T-helper 22 cell (primary cell): ENCODE measurements around the gene RBMS2.

ENCODE experiments used
- DNase-seq: peaks from one replicate; pipeline ENCODE4 v3.0.0-alpha.2; 2020; ENCODE audit warnings: low read depth

Gene RBMS2

DNA sequence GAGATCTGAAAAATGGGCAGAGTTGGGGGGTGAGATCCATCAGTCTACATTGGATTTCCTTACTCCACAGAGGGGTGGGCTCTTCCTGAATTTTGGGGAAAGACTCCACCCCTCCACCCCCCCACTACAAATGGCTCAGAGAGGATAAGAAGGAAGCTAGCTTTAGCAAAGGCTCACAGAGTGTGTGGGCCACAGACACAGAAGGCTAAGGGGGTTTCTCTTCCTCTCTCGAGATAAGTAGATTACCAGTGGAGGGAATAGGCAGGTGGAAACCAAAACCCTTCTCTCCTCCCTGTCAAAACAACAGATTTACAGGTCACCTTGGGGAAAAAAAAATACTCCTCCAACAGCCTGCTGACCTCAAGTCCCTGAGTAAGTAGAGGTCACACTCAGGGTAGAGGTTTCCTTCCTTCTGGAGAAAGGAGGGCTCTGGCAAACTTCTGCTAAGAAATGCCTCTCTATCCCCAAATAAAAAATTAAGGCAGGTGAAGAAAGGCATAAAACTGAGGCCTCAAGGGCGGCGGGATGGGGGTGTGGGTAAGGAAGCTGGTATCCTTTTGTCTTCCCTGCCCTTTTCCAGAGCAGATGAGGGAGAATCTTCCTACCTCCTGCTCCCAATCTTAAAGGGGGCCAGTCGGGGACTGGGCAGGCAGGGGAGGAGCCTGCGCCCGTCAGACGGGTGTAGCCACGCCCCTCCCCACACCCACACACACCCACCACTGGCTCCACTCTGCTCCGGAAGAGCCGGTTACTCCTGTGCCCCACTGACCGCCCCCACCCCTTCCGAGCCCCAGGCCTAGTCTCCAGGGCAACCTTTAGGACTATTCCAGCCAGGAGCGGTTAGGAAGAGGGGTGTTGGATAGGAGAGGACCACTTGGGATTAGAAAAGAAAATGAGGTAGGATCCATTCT, 110.4 kb downstream of the RBMS2 start:
- peak; percentile 39 for DNase-seq

DNA sequence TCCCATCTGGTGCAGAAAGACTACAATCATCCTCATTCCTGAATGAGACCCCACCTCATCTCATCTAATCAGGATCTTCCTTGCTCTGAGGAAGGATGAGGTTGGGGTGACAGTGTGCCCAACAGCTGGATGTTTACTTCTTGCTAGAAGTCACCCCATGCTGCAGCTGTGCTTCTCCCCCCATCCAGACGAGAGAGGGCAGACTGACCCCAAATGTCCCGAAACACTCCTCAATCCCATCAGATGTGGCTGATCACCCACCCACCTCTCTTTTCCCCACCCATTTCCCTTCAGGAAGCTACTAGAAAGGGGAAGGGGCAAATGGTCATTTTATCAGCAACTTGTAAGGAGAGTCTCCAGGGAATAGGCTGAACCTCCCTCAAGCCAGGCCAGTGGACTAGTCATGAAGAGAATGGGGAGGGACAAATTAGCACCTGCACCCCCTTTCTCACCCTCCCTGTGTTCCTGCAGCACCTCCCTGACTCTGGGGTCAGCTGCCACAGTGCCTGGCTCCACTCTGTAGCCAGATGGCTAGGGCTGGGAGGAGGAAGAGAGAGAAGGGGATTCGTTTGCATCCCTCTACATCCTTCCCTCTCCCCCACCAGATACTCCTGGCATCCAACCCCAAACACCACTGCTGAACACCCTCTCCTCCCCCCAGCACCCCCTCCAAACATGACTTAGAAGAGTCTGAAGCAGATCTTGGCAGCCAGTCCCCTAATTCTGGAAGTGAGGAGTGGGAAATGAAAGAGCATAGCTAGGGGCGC, 111.3 kb downstream of the RBMS2 start:
- DNase-seq = no peak

DNA sequence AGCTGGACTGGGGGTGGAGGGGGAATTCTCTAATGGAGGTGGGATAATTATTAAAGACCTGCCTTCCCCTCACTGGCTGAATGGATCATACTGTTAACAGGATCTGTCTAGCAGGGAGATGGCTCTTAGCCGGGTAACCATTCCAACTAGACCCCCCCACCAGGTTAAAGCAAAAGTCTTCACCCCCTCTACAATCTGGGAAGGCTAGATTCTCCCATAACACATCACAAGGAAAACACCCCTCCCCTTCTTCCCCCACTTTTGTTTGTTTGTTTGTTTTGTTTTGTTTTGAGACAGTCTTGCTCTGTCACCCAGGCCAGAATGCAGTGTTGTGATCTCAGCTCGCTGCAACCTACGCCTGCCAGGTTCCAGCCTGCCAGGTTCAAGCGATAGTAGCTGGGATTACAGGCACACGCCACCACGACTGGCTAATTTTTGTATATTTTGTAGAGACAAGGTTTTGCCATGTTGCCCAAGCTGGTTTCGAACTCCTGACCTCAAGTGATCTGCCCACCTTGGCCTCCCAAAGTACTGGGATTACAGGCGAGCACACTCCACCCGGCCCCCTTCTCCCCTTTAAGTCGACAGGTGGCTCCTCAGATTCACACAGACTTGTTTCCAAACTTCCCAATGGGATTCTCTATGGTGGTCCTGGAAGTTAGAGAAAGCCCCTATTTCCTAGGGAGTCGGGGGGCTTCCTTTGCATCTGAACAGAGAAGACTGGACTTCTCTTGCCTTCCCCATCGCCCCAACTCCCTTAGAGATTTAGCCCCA, 112.0 kb downstream of the RBMS2 start:
- DNase-seq = no peak

DNA sequence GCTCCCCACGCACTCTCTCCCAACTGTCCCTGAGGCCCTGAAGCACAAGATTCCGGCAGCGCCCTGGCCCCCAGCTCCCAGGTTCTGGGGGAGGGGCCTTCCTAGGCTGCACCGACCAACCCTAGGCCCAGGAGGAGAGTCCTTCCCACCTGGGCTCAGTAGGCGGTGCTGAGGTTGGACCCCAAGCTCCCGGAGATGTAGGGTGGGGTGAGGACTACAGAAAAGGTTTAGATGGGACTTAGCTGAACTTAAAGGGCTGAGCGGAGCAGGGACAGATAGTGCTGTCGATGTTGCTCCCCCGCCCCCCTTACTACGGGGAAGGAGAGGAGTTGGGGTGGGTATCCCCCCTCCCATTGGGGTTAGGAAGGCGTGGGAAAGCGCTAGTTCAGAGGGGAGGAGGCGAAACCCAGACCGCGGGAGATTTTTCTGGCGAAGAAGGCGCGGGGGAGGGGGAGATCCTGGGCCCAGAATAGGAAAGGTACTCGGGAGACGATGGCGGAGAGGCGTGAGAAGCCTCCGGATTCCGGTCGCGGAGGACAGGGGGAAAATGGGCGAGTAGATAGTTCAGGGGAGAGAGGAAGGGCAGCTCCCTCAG, 112.7 kb downstream of the RBMS2 start:
- DNase-seq = peak; percentile 11

DNA sequence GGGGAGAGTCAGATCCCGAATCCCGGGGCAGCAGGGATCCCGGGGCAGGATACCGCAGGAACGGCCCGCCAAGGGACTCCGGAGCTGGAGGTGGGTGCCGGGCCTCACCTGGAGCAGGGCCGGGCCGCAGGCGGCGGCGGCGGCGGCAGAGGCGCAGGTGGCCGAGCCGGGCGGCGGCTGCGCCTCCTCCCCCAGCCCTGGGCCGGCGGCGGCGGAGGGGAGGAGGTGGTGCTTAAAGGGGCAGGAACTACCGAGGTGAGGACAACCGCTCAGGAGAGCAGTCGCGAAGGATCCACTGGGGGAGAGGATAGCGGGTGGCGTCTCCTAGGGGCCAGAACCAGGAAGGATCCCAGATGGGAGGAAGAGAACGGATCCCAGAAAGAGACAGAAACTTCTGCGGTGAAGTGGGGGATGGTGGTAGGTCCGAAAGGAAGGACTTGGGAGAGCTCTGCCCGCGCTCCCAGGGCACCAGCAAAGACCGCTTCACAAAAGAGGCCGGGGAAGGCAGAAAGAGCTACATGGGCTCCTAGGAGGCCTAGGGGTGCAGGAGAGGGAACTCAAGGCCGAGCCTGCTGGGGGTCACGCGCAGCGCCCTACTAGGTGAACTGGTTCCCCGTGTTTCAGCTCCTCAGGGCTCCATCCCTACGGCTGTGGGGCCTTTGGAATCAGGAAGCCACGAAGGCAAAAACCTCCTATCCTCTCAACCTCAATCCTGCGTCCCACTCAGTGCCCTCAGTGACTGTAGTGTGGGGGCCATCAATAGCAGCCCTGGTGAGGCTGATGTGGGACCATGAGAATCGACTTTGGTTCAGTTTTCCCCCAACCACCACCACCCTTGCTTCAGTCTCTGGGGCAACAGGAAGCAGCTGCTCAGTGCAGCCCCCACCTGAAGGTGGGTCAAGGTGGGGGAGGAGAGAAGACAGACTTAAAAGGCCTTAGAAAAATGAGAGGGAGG, 113.5 kb downstream of the RBMS2 start:
- peak; percentile 53 for DNase-seq

DNA sequence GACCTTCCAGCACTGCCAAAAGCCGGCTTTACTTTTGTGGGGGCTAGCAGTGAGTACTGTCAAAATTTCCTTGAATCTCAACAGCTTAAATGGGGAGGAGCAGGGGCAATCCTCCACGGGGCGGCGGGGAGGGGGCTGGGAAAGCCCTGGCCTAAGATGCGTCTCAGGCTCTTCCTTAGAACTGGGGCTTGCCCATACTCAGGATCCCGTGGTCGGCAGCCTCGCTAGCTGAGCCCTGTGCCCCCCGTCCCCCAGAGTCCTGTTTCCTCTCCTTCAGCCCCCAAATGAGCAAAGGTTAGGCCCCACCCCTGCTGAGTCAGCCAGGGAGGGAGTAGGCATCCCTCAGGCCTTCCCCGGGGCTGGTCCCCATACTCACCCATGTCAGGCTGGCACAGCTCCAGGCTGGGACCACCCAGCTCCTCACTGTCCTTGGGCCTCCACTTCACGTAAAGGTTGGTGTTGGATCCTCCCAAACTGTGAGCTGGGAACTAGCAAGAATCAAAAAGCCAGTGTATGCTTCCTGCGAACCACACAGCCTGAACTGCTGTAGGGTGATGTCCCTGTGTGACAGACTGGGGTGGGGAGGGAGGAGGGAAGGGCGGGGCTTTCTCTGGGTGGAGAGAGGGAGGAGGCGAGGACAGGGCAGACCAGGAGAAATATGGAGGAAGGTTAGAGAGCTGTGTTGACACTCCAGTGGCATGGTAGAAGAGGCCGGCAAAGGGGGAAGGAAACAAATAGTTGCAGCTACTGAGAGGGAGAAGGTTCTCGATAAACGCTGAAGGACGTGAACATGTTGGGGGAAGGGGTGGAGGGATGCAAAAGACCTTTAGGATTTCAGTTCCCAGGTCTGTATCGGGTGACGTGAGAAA, 114.4 kb downstream of the RBMS2 start:
- peak; percentile 82 for DNase-seq

DNA sequence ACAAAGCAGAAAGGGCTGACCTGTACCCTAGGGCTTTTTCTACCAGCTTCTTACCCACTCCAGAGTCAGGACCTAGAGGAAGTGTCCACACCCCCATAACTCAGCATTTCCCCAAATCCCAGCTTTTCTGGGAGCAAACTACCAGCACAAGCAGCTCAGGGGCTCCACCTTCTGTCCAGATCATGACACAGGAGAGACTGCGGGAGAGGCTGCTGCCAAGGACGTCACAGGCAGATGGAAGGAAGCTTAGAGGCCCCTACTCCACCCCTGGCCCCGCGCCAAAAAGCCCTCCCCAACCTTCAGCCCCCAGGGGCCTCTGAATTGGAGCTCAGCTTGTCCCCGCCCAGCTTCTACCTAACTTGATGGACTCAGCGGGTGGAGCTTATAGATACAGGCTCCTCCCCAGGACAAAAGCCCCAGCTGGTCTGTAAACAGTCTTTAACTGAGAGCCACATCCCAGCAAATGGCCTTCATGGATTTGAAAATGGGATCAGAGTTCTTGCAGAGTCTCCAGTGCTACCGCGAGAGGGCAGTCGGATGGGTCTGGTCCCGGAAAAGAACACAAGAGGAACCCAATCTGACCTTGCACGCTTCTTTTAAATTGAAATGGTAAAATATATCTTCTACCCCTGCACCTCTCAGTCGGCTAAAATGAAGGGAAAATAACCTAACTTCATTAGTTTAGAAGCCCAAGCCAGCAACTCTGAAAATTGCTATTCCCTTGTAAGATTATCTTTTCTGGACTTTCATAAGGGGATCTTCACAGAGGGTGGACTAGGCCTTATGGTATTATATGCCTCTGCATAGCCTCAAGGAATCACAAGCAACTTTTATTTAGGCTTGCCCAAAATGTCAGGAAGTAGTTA, 115.3 kb downstream of the RBMS2 start:
- peak; percentile 97 for DNase-seq

DNA sequence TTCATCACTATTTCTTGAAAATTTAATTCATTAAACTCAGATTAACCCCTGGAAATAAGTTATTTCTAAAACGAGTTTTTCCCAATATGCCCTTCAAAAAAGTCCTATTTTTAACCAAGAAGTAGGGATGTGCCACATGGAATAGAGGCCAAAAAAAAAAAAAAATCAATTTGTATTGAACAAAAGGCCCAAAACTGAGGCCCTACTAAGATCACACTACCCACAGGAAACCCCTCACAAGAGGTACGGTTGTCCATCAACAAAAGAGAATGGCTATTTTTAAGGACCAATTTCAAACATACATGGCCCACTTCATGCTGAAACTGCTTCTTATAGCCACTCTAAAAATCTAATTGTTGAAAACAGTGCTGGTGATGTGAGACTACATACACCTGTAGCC, 116.0 kb downstream of the RBMS2 start:
- no peak for DNase-seq

DNA sequence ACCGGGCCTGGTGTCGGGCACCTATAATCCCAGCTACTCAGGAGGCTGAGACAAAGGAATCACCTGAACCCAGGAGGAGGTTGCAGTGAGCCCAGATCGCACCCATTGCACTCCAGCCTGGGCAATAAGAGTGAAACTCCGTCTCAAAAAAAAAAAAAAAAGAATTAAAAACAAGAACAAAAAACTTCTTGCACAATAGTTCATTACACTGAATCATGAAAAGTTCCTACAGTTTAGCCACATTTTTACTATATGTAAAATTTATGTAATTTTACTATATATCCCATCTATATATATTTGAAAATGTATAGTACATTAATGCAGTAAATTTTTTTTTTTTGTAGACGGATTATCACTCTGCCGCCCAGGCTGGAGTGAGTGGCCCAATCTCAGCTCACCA, 119.6 kb downstream of the RBMS2 start:
- no peak for DNase-seq

DNA sequence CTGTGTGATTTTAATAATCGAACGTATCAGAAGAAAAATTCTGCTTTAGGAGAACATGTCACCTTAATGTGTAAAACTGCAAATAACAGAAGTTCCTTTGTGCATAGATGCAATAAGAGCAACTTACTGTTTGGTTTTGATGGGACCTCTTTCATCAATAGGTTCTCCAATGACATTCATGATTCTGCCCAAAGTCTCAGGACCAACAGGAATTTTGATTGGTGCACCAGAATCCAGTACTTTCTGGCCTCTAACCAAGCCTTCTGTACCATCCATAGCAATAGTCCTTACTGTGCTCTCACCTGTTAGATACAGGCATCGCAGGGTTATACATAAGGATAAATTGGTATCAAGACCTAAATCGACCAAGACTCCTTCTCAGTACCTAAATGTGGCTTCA, 123.0 kb downstream of the RBMS2 start:
- no peak for DNase-seq

DNA sequence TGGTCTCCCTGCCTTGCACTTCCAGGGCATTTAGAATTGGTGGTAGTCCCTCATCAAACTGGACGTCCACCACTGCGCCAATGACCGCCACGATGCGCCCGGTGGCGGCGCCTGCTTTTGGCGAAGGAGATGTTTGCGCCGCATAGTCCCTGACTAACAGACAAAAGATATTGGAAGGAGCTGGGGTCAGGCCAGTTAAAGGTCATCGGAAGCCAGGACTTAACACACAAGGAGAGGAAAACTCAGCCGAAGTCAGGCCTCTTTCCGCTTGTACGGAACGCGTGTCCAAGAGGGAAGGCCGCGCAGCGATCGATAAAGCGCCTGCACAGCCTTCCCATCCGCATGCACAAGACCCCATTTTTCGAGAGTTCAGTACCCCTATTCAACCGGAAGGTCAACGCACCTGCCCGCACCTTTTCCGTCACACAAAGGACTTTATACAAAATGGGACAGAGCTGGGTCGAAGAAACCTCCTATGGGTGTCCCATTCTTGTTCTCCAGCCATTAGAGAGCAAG, 123.6 kb downstream of the RBMS2 start:
- no peak for DNase-seq
